Neuron (in vitro differentiated cells): Measurements from ENCODE around the gene XYLT1.

ENCODE experiments used
- H2AFZ ChIP-seq: one replicate; pipeline ENCODE4 v1.6.1; 2013; ENCODE audit warnings: low read depth, mild to moderate bottlenecking, inconsistent platforms, low read length, moderate library complexity
- H3K27me3 ChIP-seq: one replicate; pipeline ENCODE4 v1.6.1; 2013; ENCODE audit warnings: low read length; ENCODE audit not compliant: insufficient read depth
- H3K36me3 ChIP-seq: one replicate; pipeline ENCODE4 v1.6.1; 2013; ENCODE audit warnings: low read length; ENCODE audit not compliant: insufficient read depth
- H3K4me1 ChIP-seq: one replicate; pipeline ENCODE4 v1.6.1; 2013; ENCODE audit warnings: low read length; ENCODE audit not compliant: insufficient read depth
- H3K4me3 ChIP-seq: 2 replicates; pipeline ENCODE4 v1.5.1; 2013; ENCODE audit warnings: mild to moderate bottlenecking, low read length, moderate library complexity
- H3K9me3 ChIP-seq: one replicate; pipeline ENCODE4 v1.6.1; 2013; ENCODE audit warnings: low read length

Gene XYLT1

GRCh38 chr16:17228048-17228707 is 242.6 kb downstream of the XYLT1 start:
- Histone ChIP-seq H3K4me1 (peaks cover 3% of the 10 kb centered on the region), H2AFZ (no peak overlapping the region), H3K9me3 (no peaks in the 10 kb centered on the region), H3K4me3 (no peak overlapping the region), H3K36me3 (no peaks in the 10 kb centered on the region), H3K27me3 (no peaks in the 10 kb centered on the region)

GRCh38 chr16:17227278-17227677 is 243.5 kb downstream of the XYLT1 start:
- Histone ChIP-seq H3K27me3 (no peaks in the 10 kb centered on the region), H2AFZ (no peak overlapping the region), H3K4me3 (no peak overlapping the region), H3K36me3 (no peaks in the 10 kb centered on the region), H3K9me3 (no peaks in the 10 kb centered on the region), H3K4me1 (peaks cover 8% of the 10 kb centered on the region)

- Histone ChIP-seq H3K4me3 (no peak overlapping the region), H2AFZ (no peak overlapping the region), H3K27me3 (no peaks in the 10 kb centered on the region), H3K4me1 (peaks cover 8% of the 10 kb centered on the region), H3K36me3 (no peaks in the 10 kb centered on the region), H3K9me3 (no peaks in the 10 kb centered on the region)
These were observed 245.2 kb downstream of the XYLT1 start for GRCh38 chr16:17225541-17225940.

- Histone ChIP-seq H3K4me3 (no peak overlapping the region), H3K9me3 (no peaks in the 10 kb centered on the region), H3K36me3 (no peaks in the 10 kb centered on the region), H3K27me3 (no peaks in the 10 kb centered on the region), H2AFZ (no peak overlapping the region), H3K4me1 (peaks cover 8% of the 10 kb centered on the region)
These were observed 245.9 kb downstream of the XYLT1 start for GRCh38 chr16:17224879-17225281.

- H3K9me3 ChIP-seq = no peaks in the 10 kb centered on the region
- no peak overlapping the region for H2AFZ ChIP-seq
- peaks cover 8% of the 10 kb centered on the region for H3K4me1 ChIP-seq
- no peaks in the 10 kb centered on the region for H3K36me3 ChIP-seq
- no peaks in the 10 kb centered on the region for H3K27me3 ChIP-seq
- no peak overlapping the region for H3K4me3 ChIP-seq
These were observed 246.4 kb downstream of the XYLT1 start for GRCh38 chr16:17224350-17224749.

GRCh38 chr16:17223576-17223975 is 247.2 kb downstream of the XYLT1 start:
- H3K36me3 ChIP-seq = no peaks in the 10 kb centered on the region
- H3K4me1 ChIP-seq = peaks cover 8% of the 10 kb centered on the region
- no peak overlapping the region for H2AFZ ChIP-seq
- H3K4me3 ChIP-seq = no peak overlapping the region
- H3K27me3 ChIP-seq = no peaks in the 10 kb centered on the region
- H3K9me3 ChIP-seq = no peaks in the 10 kb centered on the region

- no peaks in the 10 kb centered on the region for H3K36me3 ChIP-seq
- H2AFZ ChIP-seq = no peak overlapping the region
- no peaks in the 10 kb centered on the region for H3K9me3 ChIP-seq
- no peak overlapping the region for H3K4me3 ChIP-seq
- no peaks in the 10 kb centered on the region for H3K27me3 ChIP-seq
- peaks cover 8% of the 10 kb centered on the region for H3K4me1 ChIP-seq
These were observed 247.8 kb downstream of the XYLT1 start for GRCh38 chr16:17222871-17223401.

GRCh38 chr16:17219991-17220390 is 250.8 kb downstream of the XYLT1 start:
- Histone ChIP-seq H3K9me3 (no peaks in the 10 kb centered on the region), H2AFZ (no peak overlapping the region), H3K4me1 (peaks cover 8% of the 10 kb centered on the region), H3K36me3 (no peaks in the 10 kb centered on the region), H3K4me3 (no peak overlapping the region), H3K27me3 (no peaks in the 10 kb centered on the region)

GRCh38 chr16:17215936-17216335 is 254.8 kb downstream of the XYLT1 start:
- Histone ChIP-seq H3K36me3 (no peaks in the 10 kb centered on the region), H2AFZ (no peak overlapping the region)

GRCh38 chr16:17215306-17215705 is 255.5 kb downstream of the XYLT1 start:
- Histone ChIP-seq H3K4me1 (peaks cover 8% of the 10 kb centered on the region), H3K27me3 (no peaks in the 10 kb centered on the region), H3K4me3 (no peak overlapping the region), H3K9me3 (no peaks in the 10 kb centered on the region), H3K36me3 (no peaks in the 10 kb centered on the region), H2AFZ (no peak overlapping the region)

More at GRCh38 chr16:17215936-17216335, 254.8 kb downstream of the XYLT1 start:
- Histone ChIP-seq H3K4me3 (no peak overlapping the region), H3K4me1 (peaks cover 5% of the 10 kb centered on the region), H3K9me3 (no peaks in the 10 kb centered on the region), H3K27me3 (no peaks in the 10 kb centered on the region)

- H3K36me3 ChIP-seq = no peaks in the 10 kb centered on the region
- H3K27me3 ChIP-seq = no peaks in the 10 kb centered on the region
- H2AFZ ChIP-seq = no peak overlapping the region
- peaks cover 8% of the 10 kb centered on the region for H3K4me1 ChIP-seq
- no peak overlapping the region for H3K4me3 ChIP-seq
- H3K9me3 ChIP-seq = no peaks in the 10 kb centered on the region
These were observed 256.8 kb downstream of the XYLT1 start for GRCh38 chr16:17213974-17214373.

- Histone ChIP-seq H3K4me3 (no peak overlapping the region), H3K4me1 (peaks cover 8% of the 10 kb centered on the region), H3K27me3 (no peaks in the 10 kb centered on the region), H3K36me3 (no peaks in the 10 kb centered on the region), H2AFZ (no peak overlapping the region), H3K9me3 (no peaks in the 10 kb centered on the region)
These were observed 257.7 kb downstream of the XYLT1 start for GRCh38 chr16:17213025-17213424.

- Histone ChIP-seq H2AFZ (no peak overlapping the region), H3K27me3 (no peaks in the 10 kb centered on the region), H3K4me3 (no peak overlapping the region), H3K4me1 (peaks cover 8% of the 10 kb centered on the region), H3K36me3 (no peaks in the 10 kb centered on the region), H3K9me3 (no peaks in the 10 kb centered on the region)
These were observed 258.2 kb downstream of the XYLT1 start for GRCh38 chr16:17212606-17213005.

- H3K27me3 ChIP-seq = no peaks in the 10 kb centered on the region
- no peak overlapping the region for H2AFZ ChIP-seq
- H3K36me3 ChIP-seq = no peaks in the 10 kb centered on the region
- H3K4me3 ChIP-seq = no peak overlapping the region
- peaks cover 8% of the 10 kb centered on the region for H3K4me1 ChIP-seq
- no peaks in the 10 kb centered on the region for H3K9me3 ChIP-seq
These were observed 259.0 kb downstream of the XYLT1 start for GRCh38 chr16:17211797-17212196.
